T-cell (primary cell): Measurements from ENCODE around the gene STIL. TPM values are rescaled to one million over a fixed set of nuclear protein-coding genes. Genes with fewer than 3 reads are reported as not detected.
"Not testable (repeated sequence)": the region's sequence is repeated elsewhere in the genome, so short reads cannot be mapped to it uniquely, and the experiment has no call there.

Source experiments
- ATAC-seq, 4 experiments: fragments of 200-7000 bp in 3 of 4; fragments of 150-1000 bp in 1 of 4; cut with Tn5 transposase; replicated peaks in 1 of 4; 1 replicate in 3 of 4; 2 replicates in 1 of 4; pipeline ENCODE4 v1.10.0; 2021; ENCODE audit warnings: moderate library complexity in 3 of 4, mild to moderate bottlenecking in 2 of 4, moderate number of reproducible peaks in 1 of 4
- CTCF ChIA-PET, 2 donors: fragments of 300-600 bp; sonication (Branson Sonifier 250); formaldehyde crosslinking; loops; one replicate each; lab custom pipeline; 2022; ENCODE audit warnings: antibody characterized with exemption in 2 of 2; lab: Charles Lee
- POLR2A ChIA-PET, 2 donors: fragments of 300-600 bp; sonication (Branson Sonifier 250); formaldehyde crosslinking; loops; one replicate each; lab custom pipeline; 2022; ENCODE audit warnings: antibody characterized with exemption in 2 of 2; lab: Charles Lee
- DNase-seq, 35 experiments: peaks; one replicate each; pipeline versions ENCODE4 v3.0.0 to v3.0.0-alpha.2; 2013 to 2023
- H3K27ac ChIP-seq: one replicate; pipeline ENCODE4 v1.5.1; 2013; ENCODE audit warnings: low read length
- H3K27me3 ChIP-seq, 2 experiments: replicated peaks in 1 of 2; 1 replicate in 1 of 2; 2 replicates in 1 of 2; pipeline versions ENCODE4 v1.6.1 to v1.7.0; 2013; ENCODE audit warnings: low read length in 1 of 2, mixed read lengths in 1 of 2; ENCODE audit not compliant: control insufficient read depth in 2 of 2, insufficient read depth in 2 of 2; ENCODE audit errors: extremely low read depth in 1 of 2
- H3K36me3 ChIP-seq, 2 donors: 1 replicate in 1 of 2; 2 replicates in 1 of 2; pipeline versions ENCODE4 v1.6.1 to v1.7.0; 2013; ENCODE audit warnings: low read length in 1 of 2; ENCODE audit not compliant: control insufficient read depth in 2 of 2, insufficient read depth in 1 of 2; ENCODE audit errors: extremely low read depth in 1 of 2
- H3K4me1 ChIP-seq, 2 experiments: 1 replicate in 1 of 2; 2 replicates in 1 of 2; pipeline versions ENCODE4 v1.6.1 to v1.7.0; 2013; ENCODE audit warnings: low read length in 2 of 2, mixed read lengths in 1 of 2; ENCODE audit not compliant: insufficient read depth in 2 of 2, control insufficient read depth in 1 of 2; ENCODE audit errors: extremely low read depth in 1 of 2
- H3K4me3 ChIP-seq, 2 donors: 1 replicate in 1 of 2; 2 replicates in 1 of 2; pipeline versions ENCODE4 v1.5.1 to v1.7.0; 2013; ENCODE audit warnings: mild to moderate bottlenecking in 2 of 2, low read length in 1 of 2, moderate library complexity in 1 of 2; ENCODE audit not compliant: control insufficient read depth in 1 of 2; ENCODE audit errors: extremely low read depth in 1 of 2
- H3K9me3 ChIP-seq: 2 replicates; pipeline ENCODE4 v1.7.0; 2013
- H3K27ac Mint-ChIP-seq, 2 donors: one replicate each; pipeline ENCODE4 v1.8.0; 2020 to 2021; ENCODE audit warnings: mild to moderate bottlenecking in 2 of 2, mixed read lengths in 2 of 2
- H3K27me3 Mint-ChIP-seq, 2 donors: one replicate each; pipeline ENCODE4 v1.8.0; 2021 to 2022; ENCODE audit warnings: mixed read lengths in 2 of 2
- H3K36me3 Mint-ChIP-seq: one replicate; pipeline ENCODE4 v1.8.0; 2021; ENCODE audit warnings: mixed read lengths
- H3K4me1 Mint-ChIP-seq, 3 donors: one replicate each; pipeline ENCODE4 v1.8.0; 2020 to 2022; ENCODE audit warnings: mixed read lengths in 3 of 3, mild to moderate bottlenecking in 1 of 3
- H3K4me3 Mint-ChIP-seq, 3 donors: one replicate each; pipeline ENCODE4 v1.8.0; 2020 to 2022; ENCODE audit warnings: mild to moderate bottlenecking in 3 of 3, mixed read lengths in 3 of 3, moderate library complexity in 3 of 3
- H3K9me3 Mint-ChIP-seq, 3 donors: one replicate each; pipeline ENCODE4 v1.8.0; 2020 to 2022; ENCODE audit warnings: mixed read lengths in 3 of 3
- WGBS: methylation state at CpG from one replicate; pipeline ENCODE4 v1.1.5; 2013; ENCODE audit warnings: missing lambda C conversion rate; ENCODE audit not compliant: insufficient coverage; 5-methylcytosine and 5-hydroxymethylcytosine counted together
- total RNA-seq, 35 experiments: library from RNA in 6 of 35; stranded (reverse) in 6 of 35; fragments of 120-200 nt in 1 of 35; gene quantifications; one replicate each; pipeline versions ENCODE4 v1.2.1 to v1.2.4 and lab custom pipeline; 2013 to 2026

STIL gene
- total RNA-seq, 5 donors from 2014 or later (not counting 1 experiment from before 2014, with no cell fraction given), result 0.85 to 3.4 (median 1.7) TPM

- ATAC-seq, H3K27ac Mint-ChIP-seq, H3K36me3 ChIP-seq, DNase-seq, H3K4me3 ChIP-seq, H3K4me1 ChIP-seq, H3K27ac ChIP-seq, H3K36me3 Mint-ChIP-seq, H3K4me1 Mint-ChIP-seq, CTCF ChIA-PET, POLR2A ChIA-PET, H3K9me3 Mint-ChIP-seq, H3K9me3 ChIP-seq, H3K4me3 Mint-ChIP-seq: not testable (repeated sequence)
- H3K27me3 ChIP-seq, result peaks cover 0 to 32% of the 10 kb centered on the region in 2 experiments
- WGBS, result no CpG with 5 or more reads among the region's 2 CpGs
- H3K27me3 Mint-ChIP-seq, result peaks cover 31 to 32% of the 10 kb centered on the region in 2 donors
These were observed 110.4 kb downstream of the STIL start for GRCh38 chr1:47203504-47203903.

- H3K27ac ChIP-seq, result no peak overlapping the region
- CTCF ChIA-PET, result interaction anchor here in 1 of 2 donors (1.1 kb wide), 1 partner anchor 9 kb away, joined by 3 read pairs; no protein-coding TSS in a partner anchor
- no peaks in the 10 kb centered on the region for H3K4me1 ChIP-seq
- no peak overlapping the region for H3K4me3 ChIP-seq
- H3K9me3 ChIP-seq, result no peaks in the 10 kb centered on the region
- DNase-seq (no peak), ATAC-seq (no peak)
- H3K36me3 Mint-ChIP-seq, result no peaks in the 10 kb centered on the region
- peaks cover 38 to 40% of the 10 kb centered on the region in 2 donors for H3K27me3 Mint-ChIP-seq
- WGBS, result 63% methylated on average over 2 of the region's 4 CpGs
- peaks cover 0 to 4% (median 0%) of the 10 kb centered on the region in 3 donors for H3K9me3 Mint-ChIP-seq
- peaks cover 0 to 34% of the 10 kb centered on the region in 2 experiments for H3K27me3 ChIP-seq
- H3K4me3 Mint-ChIP-seq, result no peak overlapping the region
- peaks cover 0 to 6% (median 4%) of the 10 kb centered on the region in 3 donors for H3K4me1 Mint-ChIP-seq
- no peaks in the 10 kb centered on the region for H3K36me3 ChIP-seq
- H3K27ac Mint-ChIP-seq, result no peak overlapping the region
- POLR2A ChIA-PET, result no interaction called here
These were observed 112.8 kb downstream of the STIL start for GRCh38 chr1:47201179-47201578.

Other genes starting within 250 kb of the STIL start
- not detected for gene CYP4Z1, start 246.9 kb downstream of the STIL start, total RNA-seq
- gene CYP4A22, start 176.7 kb downstream of the STIL start, total RNA-seq, result not detected
- gene PDZK1IP1, start 124.1 kb downstream of the STIL start, total RNA-seq, result not detected
- gene TAL1, start 81.9 kb downstream of the STIL start, total RNA-seq, result under 1 TPM; 0.28 to 0.85 (median 0.44) TPM
- gene CMPK1, start 19.6 kb upstream of the STIL start, total RNA-seq, result 100 to 1,000 TPM; 106 to 123 (median 112) TPM
- under 1 TPM in 1 of 5 donors, not detected in 4; 0.18 TPM for gene FOXE3, start 102.1 kb upstream of the STIL start, total RNA-seq
- gene FOXD2, start 123.9 kb upstream of the STIL start, total RNA-seq, result under 1 TPM; 0.42 to 0.76 (median 0.56) TPM